Fibroblast of lung (primary cell): ENCODE data around the gene FOXG1. TPM values are rescaled to one million over a fixed set of nuclear protein-coding genes. Genes with fewer than 3 reads are reported as not detected.
A peak's percentile ranks its signal among the peaks of the same experiment; 100 is the strongest.

ENCODE experiments used
- DNase-seq, 2 donors: peaks; one replicate each; pipeline versions ENCODE4 v3.0.0 to v3.0.0-alpha.2; 2010; ENCODE audit warnings: low read depth in 2 of 2
- H2AFZ ChIP-seq: 2 replicates; pipeline ENCODE4 v1.5.1; 2012; ENCODE audit warnings: low read length, control low read depth, inconsistent platforms
- H3K27ac ChIP-seq: 2 replicates; pipeline ENCODE4 v1.5.1; 2011; ENCODE audit warnings: low read length, control low read depth; ENCODE audit not compliant: insufficient read depth
- H3K27me3 ChIP-seq: 2 replicates; pipeline ENCODE4 v1.5.1; 2011; ENCODE audit warnings: mild to moderate bottlenecking, low read length; ENCODE audit not compliant: control insufficient read depth, insufficient read depth
- H3K36me3 ChIP-seq: 2 replicates; pipeline ENCODE4 v1.5.1; 2011; ENCODE audit warnings: low read length; ENCODE audit not compliant: control insufficient read depth, insufficient read depth
- H3K4me1 ChIP-seq: 2 replicates; pipeline ENCODE4 v1.5.1; 2011; ENCODE audit warnings: low read length; ENCODE audit not compliant: control insufficient read depth, insufficient read depth; ENCODE audit errors: extremely low read depth
- H3K4me2 ChIP-seq: 2 replicates; pipeline ENCODE4 v1.5.1; 2011; ENCODE audit warnings: low read length, control low read depth; ENCODE audit not compliant: insufficient read depth; ENCODE audit errors: extremely low read depth
- H3K4me3 ChIP-seq, 4 experiments: fragments of 200-600 bp in 1 of 4; sonication (generic) in 1 of 4; replicated peaks in 1 of 4; 2 replicates each; pipeline ENCODE4 v1.5.1; 2011 to 2016; ENCODE audit warnings: low read length in 4 of 4, low read depth in 3 of 4, mild to moderate bottlenecking in 3 of 4, control low read depth in 2 of 4, inconsistent platforms in 1 of 4, mixed read lengths in 1 of 4; ENCODE audit not compliant: insufficient read depth in 1 of 4; ENCODE audit errors: control extremely low read depth in 1 of 4
- H3K79me2 ChIP-seq: 2 replicates; pipeline ENCODE4 v1.5.1; 2012; ENCODE audit warnings: mild to moderate bottlenecking, low read length, inconsistent platforms; ENCODE audit not compliant: control insufficient read depth, insufficient read depth
- H3K9ac ChIP-seq: 2 replicates; pipeline ENCODE4 v1.5.1; 2011; ENCODE audit warnings: mild to moderate bottlenecking, low read length, control low read depth; ENCODE audit not compliant: insufficient read depth
- H3K9me3 ChIP-seq: 2 replicates; pipeline ENCODE4 v1.5.1; 2012; ENCODE audit warnings: low read depth, low read length; ENCODE audit not compliant: control insufficient read depth, insufficient read depth
- H4K20me1 ChIP-seq: 2 replicates; pipeline ENCODE4 v1.5.1; 2011; ENCODE audit warnings: low read length; ENCODE audit not compliant: control insufficient read depth, insufficient read depth; ENCODE audit errors: extremely low read depth
- CTCF ChIP-seq, 2 donors: IDR thresholded peaks in 1 of 2; conservative IDR thresholded peaks in 1 of 2; 1 replicate in 1 of 2; 2 replicates in 1 of 2; pipeline ENCODE4 v1.5.1; 2011 to 2012; ENCODE audit warnings: low read length in 2 of 2, control low read depth in 1 of 2, inconsistent platforms in 1 of 2, low read depth in 1 of 2, mild to moderate bottlenecking in 1 of 2
- EZH2 ChIP-seq: IDR thresholded peaks from 2 replicates; pipeline ENCODE4 v1.5.1; 2012; ENCODE audit warnings: low read length, control low read depth, mild to moderate bottlenecking; ENCODE audit errors: missing control alignments
- polyA plus RNA-seq, 2 donors: library from polyadenylated mRNA; depleted of rRNA in 1 of 2; stranded (reverse) in 1 of 2; unstranded in 1 of 2; fragments of >200 nt; gene quantifications; 2 replicates each; pipeline ENCODE4 v1.2.1, GENCODE V29; 2011 to 2012; ENCODE audit warnings: missing spikeins in 1 of 2
- total RNA-seq: library from RNA; depleted of rRNA; stranded (reverse); fragments of >200 nt; gene quantifications from 2 replicates; pipeline ENCODE4 v1.2.1, GENCODE V29; 2014

The FOXG1 gene
- total and polyA plus RNA-seq, 2 donors (not counting 1 experiment from before 2014, with no cell fraction given): not detected

- Histone ChIP-seq H3K4me2 (no peak overlapping the region), H3K9ac (no peak overlapping the region), H3K36me3 (no peaks in the 10 kb centered on the region), H3K27me3 (no peaks in the 10 kb centered on the region), H3K4me1 (no peaks in the 10 kb centered on the region), H3K4me3 (no peak overlapping the region), H2AFZ (no peak overlapping the region), H4K20me1 (no peaks in the 10 kb centered on the region), H3K79me2 (no peaks in the 10 kb centered on the region), H3K9me3 (no peaks in the 10 kb centered on the region), H3K27ac (no peak overlapping the region)
- TF ChIP-seq CTCF (conservative IDR thresholded peaks at IDR 0.05 in 1 of 2, IDR thresholded peaks at IDR 0.05 in 1 of 2; ENCODE audit: low read depth in 1 of 2, low read length in 2 of 2) (no peak), EZH2 (no peak)
- DNase-seq: peak in 1 of 2 donors; percentile 51
Observed at GRCh38 chr14:28742171-28742846, 24.3 kb upstream of the FOXG1 start.

- Histone ChIP-seq H4K20me1 (no peaks in the 10 kb centered on the region), H3K27ac (no peak overlapping the region), H3K4me3 (no peak overlapping the region), H3K79me2 (no peaks in the 10 kb centered on the region), H2AFZ (no peak overlapping the region), H3K4me2 (no peak overlapping the region), H3K9me3 (no peaks in the 10 kb centered on the region), H3K4me1 (no peaks in the 10 kb centered on the region), H3K36me3 (no peaks in the 10 kb centered on the region), H3K27me3 (no peaks in the 10 kb centered on the region), H3K9ac (no peak overlapping the region)
- no peak for TF ChIP-seq CTCF (conservative IDR thresholded peaks at IDR 0.05 in 1 of 2, IDR thresholded peaks at IDR 0.05 in 1 of 2; ENCODE audit: low read depth in 1 of 2, low read length in 2 of 2)
- TF ChIP-seq EZH2: no peak
- peak in 1 of 2 donors; percentile 41 for DNase-seq
Observed at GRCh38 chr14:28744126-28744525, 22.5 kb upstream of the FOXG1 start.

GRCh38 chr14:28745176-28745575 is 21.4 kb upstream of the FOXG1 start:
- TF ChIP-seq EZH2: no peak
- Histone ChIP-seq H3K27ac (no peak overlapping the region), H3K4me3 (no peak overlapping the region), H3K36me3 (no peaks in the 10 kb centered on the region), H3K9me3 (no peaks in the 10 kb centered on the region), H3K9ac (no peak overlapping the region), H3K4me1 (no peaks in the 10 kb centered on the region), H4K20me1 (no peaks in the 10 kb centered on the region), H3K79me2 (no peaks in the 10 kb centered on the region), H3K27me3 (no peaks in the 10 kb centered on the region), H3K4me2 (no peak overlapping the region), H2AFZ (no peak overlapping the region)
- no peak for DNase-seq
